ENCODE data around the gene PDE9A.
"Not testable (repeated sequence)": the region's sequence is repeated elsewhere in the genome, so short reads cannot be mapped to it uniquely, and the experiment has no call there.

The PDE9A gene

DNA sequence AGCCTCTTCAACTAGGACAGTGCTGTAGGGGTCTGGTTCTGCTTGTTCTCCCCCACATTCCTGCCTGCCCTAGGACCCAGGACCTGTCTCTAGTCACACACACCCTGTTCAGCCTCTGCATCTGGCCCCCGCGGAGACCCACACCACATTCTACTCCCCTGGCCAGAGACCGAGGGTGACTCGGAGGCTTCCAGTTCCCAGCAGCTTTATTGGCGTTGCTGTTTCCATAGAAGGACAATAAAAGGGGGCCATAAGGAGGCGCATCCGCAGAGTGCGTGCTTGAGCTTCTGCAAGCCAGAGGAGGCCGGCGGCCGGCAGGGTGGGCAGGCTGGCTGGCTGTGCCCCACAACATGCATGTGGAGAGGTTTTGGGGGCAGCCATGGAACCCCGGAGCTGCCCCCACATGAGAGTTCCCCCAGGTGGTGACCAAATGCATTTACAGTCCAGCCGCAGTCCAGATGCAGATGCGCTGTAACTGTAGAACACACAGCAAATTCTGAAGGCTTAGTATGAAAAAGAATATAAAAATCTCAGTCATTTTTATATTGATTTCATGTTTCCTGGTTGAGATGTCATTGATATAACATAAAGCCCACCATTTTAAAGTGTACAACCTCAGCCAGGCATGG is 52.4 kb downstream of the PDE9A start:
- POLR2A ChIA-PET (ENCODE audit: low non-redundant PET) = no interaction called here

DNA sequence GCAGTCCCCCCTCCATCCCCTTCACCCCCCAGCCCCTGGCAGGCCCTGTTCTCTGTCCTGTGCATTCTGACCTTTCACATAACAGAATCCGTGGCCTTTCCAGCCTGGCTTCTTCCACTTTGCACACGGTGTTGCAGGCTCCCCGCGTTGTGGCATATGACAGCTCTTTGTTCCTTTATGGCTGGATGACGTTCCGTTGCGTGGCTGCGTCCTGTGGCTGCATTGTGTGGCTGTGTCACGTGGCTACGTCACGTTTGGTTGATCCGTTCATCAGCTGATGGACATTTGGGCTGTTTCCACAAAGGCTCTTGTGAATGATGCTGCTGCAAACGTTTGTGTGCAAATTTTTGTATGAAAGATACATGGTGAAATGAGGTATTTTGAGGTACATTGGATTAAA is 53.3 kb downstream of the PDE9A start:
- DNase-seq (ENCODE audit: low spot score) = no peak
- no peak overlapping the region for H3K27ac ChIP-seq
- CTCF ChIA-PET = no interaction called here
- POLR2A ChIA-PET (ENCODE audit: low non-redundant PET) = no interaction called here
- TF ChIP-seq, protein P1, sequence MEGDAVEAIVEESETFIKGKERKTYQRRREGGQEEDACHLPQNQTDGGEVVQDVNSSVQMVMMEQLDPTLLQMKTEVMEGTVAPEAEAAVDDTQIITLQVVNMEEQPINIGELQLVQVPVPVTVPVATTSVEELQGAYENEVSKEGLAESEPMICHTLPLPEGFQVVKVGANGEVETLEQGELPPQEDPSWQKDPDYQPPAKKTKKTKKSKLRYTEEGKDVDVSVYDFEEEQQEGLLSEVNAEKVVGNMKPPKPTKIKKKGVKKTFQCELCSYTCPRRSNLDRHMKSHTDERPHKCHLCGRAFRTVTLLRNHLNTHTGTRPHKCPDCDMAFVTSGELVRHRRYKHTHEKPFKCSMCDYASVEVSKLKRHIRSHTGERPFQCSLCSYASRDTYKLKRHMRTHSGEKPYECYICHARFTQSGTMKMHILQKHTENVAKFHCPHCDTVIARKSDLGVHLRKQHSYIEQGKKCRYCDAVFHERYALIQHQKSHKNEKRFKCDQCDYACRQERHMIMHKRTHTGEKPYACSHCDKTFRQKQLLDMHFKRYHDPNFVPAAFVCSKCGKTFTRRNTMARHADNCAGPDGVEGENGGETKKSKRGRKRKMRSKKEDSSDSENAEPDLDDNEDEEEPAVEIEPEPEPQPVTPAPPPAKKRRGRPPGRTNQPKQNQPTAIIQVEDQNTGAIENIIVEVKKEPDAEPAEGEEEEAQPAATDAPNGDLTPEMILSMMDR (conservative IDR thresholded peaks at IDR 0.05; ENCODE audit: low read depth) = no peak

More for the DNA sequence above, 52.4 kb downstream of the PDE9A start:
- CTCF ChIA-PET = no interaction called here
- no peak overlapping the region for H3K27ac ChIP-seq
- TF ChIP-seq, protein P1 (conservative IDR thresholded peaks at IDR 0.05; ENCODE audit: low read depth) = no peak
- no peak for DNase-seq (ENCODE audit: low spot score)

DNA sequence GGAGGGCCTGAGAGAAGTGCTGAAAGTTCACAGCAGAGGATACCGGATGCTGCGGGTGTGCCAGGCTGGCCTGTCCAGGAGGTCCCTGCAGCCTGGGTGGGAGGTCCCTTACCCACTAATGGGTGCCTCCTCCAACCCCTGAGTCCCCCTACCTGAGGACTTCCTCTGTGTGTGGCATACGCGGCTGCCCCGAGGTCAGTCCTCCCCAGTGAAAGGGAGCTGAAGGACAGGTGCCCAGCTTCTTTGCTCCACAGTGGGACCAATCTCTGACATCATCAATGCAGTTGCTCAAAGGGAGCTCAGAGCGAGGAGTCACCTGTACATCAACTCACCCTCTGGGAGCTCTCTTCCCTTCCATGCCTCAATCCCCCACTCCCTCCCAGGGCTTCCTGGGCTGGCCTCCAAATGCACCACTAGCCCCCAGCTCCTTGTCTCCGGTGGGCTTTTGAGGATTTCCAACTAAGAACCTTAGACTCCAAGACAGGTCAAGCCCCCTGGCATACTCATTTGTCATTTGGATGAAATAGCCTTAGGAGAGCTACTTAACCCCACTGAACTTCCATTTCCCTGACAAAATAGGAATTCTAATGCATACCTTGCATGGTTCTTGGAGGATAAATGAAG is 53.9 kb downstream of the PDE9A start:
- no peak overlapping the region for H3K27ac ChIP-seq
- POLR2A ChIA-PET (ENCODE audit: low non-redundant PET) = no interaction called here
- TF ChIP-seq, protein P1 (conservative IDR thresholded peaks at IDR 0.05; ENCODE audit: low read depth) = no peak
- DNase-seq (ENCODE audit: low spot score) = no peak
- CTCF ChIA-PET = interaction anchor here (0.7 kb wide), 1 partner anchor 413 kb away, joined by 3 read pairs; no protein-coding TSS in a partner anchor

DNA sequence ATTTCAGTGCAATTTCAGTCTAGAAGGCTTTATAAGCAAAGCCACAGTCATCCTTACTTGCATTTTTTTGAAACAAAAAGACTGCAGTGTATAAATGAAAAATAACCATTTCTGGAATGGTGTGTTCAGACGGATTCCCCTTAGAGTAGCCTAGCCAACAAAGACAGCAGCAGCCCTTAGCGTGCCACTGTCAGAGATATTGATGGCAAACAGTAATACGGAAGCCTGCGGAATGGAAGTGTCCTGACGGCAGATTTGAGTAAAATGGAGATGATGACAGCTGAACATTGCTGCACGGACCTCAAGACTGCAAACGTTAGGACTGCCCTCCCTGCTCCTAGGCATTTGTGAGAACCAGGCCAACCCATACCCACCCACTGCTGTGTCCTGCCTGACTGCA is 54.7 kb downstream of the PDE9A start:
- TF ChIP-seq, protein P1 (conservative IDR thresholded peaks at IDR 0.05; ENCODE audit: low read depth) = no peak
- ChIA-PET POLR2A (ENCODE audit: low non-redundant PET) (no interaction called here), CTCF (interaction anchor here (0.7 kb wide), 2 partner anchors 414 to 577 kb away, joined by 3 to 4 read pairs; no protein-coding TSS in a partner anchor)
- no peak for DNase-seq (ENCODE audit: low spot score)
- H3K27ac ChIP-seq = no peak overlapping the region

DNA sequence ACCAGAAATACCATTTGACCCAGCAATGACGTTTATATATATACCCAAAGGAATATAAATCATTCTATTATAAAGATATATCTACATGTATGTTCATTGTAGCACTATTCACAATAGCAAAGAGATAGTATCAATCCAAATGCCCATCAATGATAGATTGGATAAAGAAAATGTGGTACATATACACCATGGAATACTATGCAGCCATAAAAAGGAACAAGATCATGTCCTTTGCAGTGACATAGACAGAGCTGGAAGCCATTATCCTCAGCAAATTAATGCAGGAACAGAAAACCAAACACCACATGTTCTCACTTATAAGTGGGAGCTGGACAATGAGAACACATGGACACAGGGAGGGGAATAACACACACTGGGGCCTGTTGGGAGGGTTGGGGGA is 55.5 kb downstream of the PDE9A start:
- H3K27ac ChIP-seq; POLR2A ChIA-PET (ENCODE audit: low non-redundant PET); DNase-seq (ENCODE audit: low spot score); CTCF ChIA-PET: not testable (repeated sequence)

DNA sequence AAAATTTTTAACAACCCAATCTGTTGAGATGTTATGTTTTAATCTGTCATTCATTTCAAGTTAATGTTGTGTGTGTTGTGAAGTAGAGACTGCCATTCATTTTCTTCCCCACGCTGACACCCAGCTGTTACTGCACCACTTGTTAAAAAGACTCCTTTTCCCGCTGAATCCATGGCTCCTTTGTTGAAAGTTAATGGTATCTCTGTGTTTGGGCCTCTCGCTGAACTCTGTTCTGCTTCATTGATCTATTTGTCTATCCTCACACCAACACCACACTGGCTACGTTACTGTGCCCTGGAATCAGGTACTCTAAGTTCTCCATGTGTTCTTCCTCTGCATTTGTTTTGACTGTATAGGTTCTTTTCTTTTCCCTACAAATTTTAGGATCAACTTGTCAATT is 58.2 kb downstream of the PDE9A start:
- TF ChIP-seq, protein P1 (conservative IDR thresholded peaks at IDR 0.05; ENCODE audit: low read depth) = no peak
- H3K27ac ChIP-seq = no peak overlapping the region
- DNase-seq (ENCODE audit: low spot score) = no peak
- ChIA-PET POLR2A (ENCODE audit: low non-redundant PET) (no interaction called here), CTCF (interaction anchor here (0.8 kb wide), 1 partner anchor 915 kb away, joined by 3 read pairs; no protein-coding TSS in a partner anchor)

DNA sequence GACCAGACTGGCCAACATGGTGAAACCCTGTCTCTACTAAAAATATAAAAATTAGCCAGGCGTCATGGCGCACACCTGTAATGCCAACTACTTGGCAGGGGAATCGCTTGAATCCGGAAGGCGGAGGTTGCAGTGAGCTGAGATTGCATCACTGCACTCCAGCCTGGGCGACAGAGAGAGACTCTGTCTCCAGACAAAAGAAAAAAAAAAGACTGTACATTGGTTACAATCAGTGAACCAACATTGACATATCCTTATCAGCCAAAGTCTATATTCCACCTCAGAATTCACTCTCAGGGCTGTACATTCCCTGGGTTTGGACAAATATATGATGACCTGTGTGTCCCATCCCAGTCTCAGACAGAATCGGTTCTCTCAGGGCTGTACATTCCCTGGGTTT is 62.0 kb downstream of the PDE9A start:
- POLR2A ChIA-PET (ENCODE audit: low non-redundant PET); DNase-seq (ENCODE audit: low spot score); H3K27ac ChIP-seq: not testable (repeated sequence)
- CTCF ChIA-PET = interaction anchor here (0.7 kb wide), 1 partner anchor 44 kb away, joined by 3 read pairs; no protein-coding TSS in a partner anchor
